K562 (cell line): Measurements from ENCODE around the gene PRKAG2. TPM values are rescaled to one million over a fixed set of nuclear protein-coding genes. Genes with fewer than 3 reads are reported as not detected.

Experiments used
- FOXJ3 ChIP-seq: sonication (generic); formaldehyde crosslinking; IDR thresholded peaks from 2 replicates; pipeline ENCODE4 v1.4.0; 2020; ENCODE audit warnings: mild to moderate bottlenecking, missing genetic modification reagents
- KDM2B ChIP-seq: fragments of 250-450 bp; sonication (Bioruptor Pico); IDR thresholded peaks from 2 replicates; pipeline ENCODE4 v1.8.0; 2021; ENCODE audit warnings: mild to moderate bottlenecking, moderate library complexity
- NCOR1 ChIP-seq: fragments of 450-650 bp; IDR thresholded peaks from 2 replicates; pipeline ENCODE4 v1.6.1; 2016; ENCODE audit warnings: mild to moderate bottlenecking, moderate library complexity
- NFRKB ChIP-seq: fragments of 450-650 bp; IDR thresholded peaks from 2 replicates; pipeline ENCODE4 v1.6.1; 2016; ENCODE audit warnings: low read depth
- RBM15 ChIP-seq: fragments of 200-400 bp; formaldehyde crosslinking; IDR thresholded peaks from 2 replicates; pipeline ENCODE4 v1.6.1; 2018; ENCODE audit warnings: mild to moderate bottlenecking, low read length, moderate library complexity; ENCODE audit not compliant: insufficient read depth
- SP2 ChIP-seq: IDR thresholded peaks from 2 replicates; pipeline ENCODE4 v1.6.1; 2011; ENCODE audit warnings: mild to moderate bottlenecking, low read depth, low read length, moderate library complexity; ENCODE audit not compliant: poor library complexity, severe bottlenecking; ENCODE audit errors: extremely low read depth
- ZNF12 ChIP-seq: sonication (generic); formaldehyde crosslinking; IDR thresholded peaks from 2 replicates; pipeline ENCODE4 v1.4.0; 2020; ENCODE audit warnings: mild to moderate bottlenecking, missing genetic modification reagents
- ZNF318 ChIP-seq, 2 experiments: fragments of 450-650 bp; IDR thresholded peaks; 2 replicates each; pipeline ENCODE4 v1.6.1; 2016; ENCODE audit warnings: mild to moderate bottlenecking in 2 of 2, borderline replicate concordance in 1 of 2, low read depth in 1 of 2, moderate library complexity in 1 of 2
- polyA plus RNA-seq, 8 experiments: library from polyadenylated mRNA; depleted of rRNA in 4 of 8; stranded (reverse) in 5 of 8; unstranded in 3 of 8; fragments of >200 nt; fragmentation: Nextera tagmentation in 2 of 8; fragmentation: Illumina TruSeq in 1 of 8; extraction: Ambion mirVana in 2 of 8; extraction: Trizol in 1 of 8; gene quantifications; 2 replicates each; pipeline versions ENCODE4 v1.2.1 to v1.2.3, GENCODE V29; 2011 to 2014; ENCODE audit warnings: inconsistent platforms in 1 of 8, missing spikeins in 1 of 8
- total RNA-seq, 7 experiments: library from RNA; depleted of rRNA in 6 of 7; stranded (reverse); fragments of >200 nt in 6 of 7; fragmentation: Illumina TruSeq in 2 of 7; extraction: Trizol in 2 of 7; gene quantifications; 2 replicates each; pipeline versions ENCODE4 v1.2.1 to v1.2.3, GENCODE V29; 2011 to 2021; ENCODE audit warnings: low replicate concordance in 1 of 7
- TF ChIP-seq, protein P1 (sequence below): fragments of 250-450 bp; sonication (Bioruptor Pico); IDR thresholded peaks from 2 replicates; pipeline ENCODE4 v1.4.0; 2020
- TF ChIP-seq, protein P2 (sequence below): fragments of 250-450 bp; sonication (Bioruptor Pico); IDR thresholded peaks from 2 replicates; pipeline ENCODE4 v1.4.0; 2020; ENCODE audit warnings: mild to moderate bottlenecking

The PRKAG2 gene
- total and polyA plus RNA-seq, 9 of the 15 experiments (the other 6 are each of a cell fraction or from before 2014, with no cell fraction given) = 0.99 to 5.6 (median 3.3) TPM

- TF ChIP-seq, protein P1, sequence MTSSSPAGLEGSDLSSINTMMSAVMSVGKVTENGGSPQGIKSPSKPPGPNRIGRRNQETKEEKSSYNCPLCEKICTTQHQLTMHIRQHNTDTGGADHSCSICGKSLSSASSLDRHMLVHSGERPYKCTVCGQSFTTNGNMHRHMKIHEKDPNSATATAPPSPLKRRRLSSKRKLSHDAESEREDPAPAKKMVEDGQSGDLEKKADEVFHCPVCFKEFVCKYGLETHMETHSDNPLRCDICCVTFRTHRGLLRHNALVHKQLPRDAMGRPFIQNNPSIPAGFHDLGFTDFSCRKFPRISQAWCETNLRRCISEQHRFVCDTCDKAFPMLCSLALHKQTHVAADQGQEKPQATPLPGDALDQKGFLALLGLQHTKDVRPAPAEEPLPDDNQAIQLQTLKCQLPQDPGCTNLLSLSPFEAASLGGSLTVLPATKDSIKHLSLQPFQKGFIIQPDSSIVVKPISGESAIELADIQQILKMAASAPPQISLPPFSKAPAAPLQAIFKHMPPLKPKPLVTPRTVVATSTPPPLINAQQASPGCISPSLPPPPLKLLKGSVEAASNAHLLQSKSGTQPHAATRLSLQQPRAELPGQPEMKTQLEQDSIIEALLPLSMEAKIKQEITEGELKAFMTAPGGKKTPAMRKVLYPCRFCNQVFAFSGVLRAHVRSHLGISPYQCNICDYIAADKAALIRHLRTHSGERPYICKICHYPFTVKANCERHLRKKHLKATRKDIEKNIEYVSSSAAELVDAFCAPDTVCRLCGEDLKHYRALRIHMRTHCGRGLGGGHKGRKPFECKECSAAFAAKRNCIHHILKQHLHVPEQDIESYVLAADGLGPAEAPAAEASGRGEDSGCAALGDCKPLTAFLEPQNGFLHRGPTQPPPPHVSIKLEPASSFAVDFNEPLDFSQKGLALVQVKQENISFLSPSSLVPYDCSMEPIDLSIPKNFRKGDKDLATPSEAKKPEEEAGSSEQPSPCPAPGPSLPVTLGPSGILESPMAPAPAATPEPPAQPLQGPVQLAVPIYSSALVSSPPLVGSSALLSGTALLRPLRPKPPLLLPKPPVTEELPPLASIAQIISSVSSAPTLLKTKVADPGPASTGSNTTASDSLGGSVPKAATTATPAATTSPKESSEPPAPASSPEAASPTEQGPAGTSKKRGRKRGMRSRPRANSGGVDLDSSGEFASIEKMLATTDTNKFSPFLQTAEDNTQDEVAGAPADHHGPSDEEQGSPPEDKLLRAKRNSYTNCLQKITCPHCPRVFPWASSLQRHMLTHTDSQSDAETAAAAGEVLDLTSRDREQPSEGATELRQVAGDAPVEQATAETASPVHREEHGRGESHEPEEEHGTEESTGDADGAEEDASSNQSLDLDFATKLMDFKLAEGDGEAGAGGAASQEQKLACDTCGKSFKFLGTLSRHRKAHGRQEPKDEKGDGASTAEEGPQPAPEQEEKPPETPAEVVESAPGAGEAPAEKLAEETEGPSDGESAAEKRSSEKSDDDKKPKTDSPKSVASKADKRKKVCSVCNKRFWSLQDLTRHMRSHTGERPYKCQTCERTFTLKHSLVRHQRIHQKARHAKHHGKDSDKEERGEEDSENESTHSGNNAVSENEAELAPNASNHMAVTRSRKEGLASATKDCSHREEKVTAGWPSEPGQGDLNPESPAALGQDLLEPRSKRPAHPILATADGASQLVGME = no peak
- TF ChIP-seq, protein P2, sequence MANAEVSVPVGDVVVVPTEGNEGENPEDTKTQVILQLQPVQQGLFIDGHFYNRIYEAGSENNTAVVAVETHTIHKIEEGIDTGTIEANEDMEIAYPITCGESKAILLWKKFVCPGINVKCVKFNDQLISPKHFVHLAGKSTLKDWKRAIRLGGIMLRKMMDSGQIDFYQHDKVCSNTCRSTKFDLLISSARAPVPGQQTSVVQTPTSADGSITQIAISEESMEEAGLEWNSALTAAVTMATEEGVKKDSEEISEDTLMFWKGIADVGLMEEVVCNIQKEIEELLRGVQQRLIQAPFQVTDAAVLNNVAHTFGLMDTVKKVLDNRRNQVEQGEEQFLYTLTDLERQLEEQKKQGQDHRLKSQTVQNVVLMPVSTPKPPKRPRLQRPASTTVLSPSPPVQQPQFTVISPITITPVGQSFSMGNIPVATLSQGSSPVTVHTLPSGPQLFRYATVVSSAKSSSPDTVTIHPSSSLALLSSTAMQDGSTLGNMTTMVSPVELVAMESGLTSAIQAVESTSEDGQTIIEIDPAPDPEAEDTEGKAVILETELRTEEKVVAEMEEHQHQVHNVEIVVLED (CRISPR knock-in tag) = no peak
- TF ChIP-seq FOXJ3 (CRISPR knock-in tag) (no peak), RBM15 (no peak), NFRKB (no peak), ZNF318 (IDR thresholded peaks at IDR 0.05; ENCODE audit: borderline replicate concordance in 1 of 2, low read depth in 1 of 2) (no peak), SP2 (no peak), KDM2B (no peak), NCOR1 (no peak), ZNF12 (CRISPR knock-in tag) (no peak)
Measured at GRCh38 chr7:151691449-151691848, 185.5 kb downstream of the PRKAG2 start (continued).
